Endothelial cell of umbilical vein (primary cell): ENCODE measurements around the gene TMEM95. TPM values are rescaled to one million over a fixed set of nuclear protein-coding genes. Genes with fewer than 3 reads are reported as not detected.

Experiments
- BruUV-seq: library from RNA; stranded (reverse); fragments of 400-500 nt; replicated peaks from 2 replicates; lab custom pipeline; 2021; lab: Mats Ljungman, UMichigan
- CTCF ChIA-PET: fragments of 300-600, 350-600 bp; sonication (Branson Sonifier 250); formaldehyde crosslinking; loops from one replicate; lab custom pipeline; 2021; ENCODE audit warnings: antibody characterized with exemption, inconsistent platforms; lab: Charles Lee
- POLR2A ChIA-PET: fragments of 300-600, 350-600 bp; sonication (Branson Sonifier 250); formaldehyde crosslinking; loops from one replicate; lab custom pipeline; 2021; ENCODE audit warnings: antibody characterized with exemption, inconsistent platforms; lab: Charles Lee
- DNase-seq: peaks from one replicate; pipeline ENCODE4 v3.0.0-alpha.2; 2011; ENCODE audit warnings: low read depth, low spot score
- FAIRE-seq: peaks from 2 replicates; lab custom pipeline; 2011; peaks lifted over from hg19 to GRCh38; lab: Jason Lieb, UNC
- H2AFZ ChIP-seq: 2 replicates; pipeline ENCODE4 v1.6.0; 2012; ENCODE audit warnings: low read depth, low read length, control low read depth, inconsistent platforms
- H3K27ac ChIP-seq: 2 replicates; pipeline ENCODE4 v1.5.1; 2011; ENCODE audit warnings: low read depth, mild to moderate bottlenecking, control low read depth, low read length, moderate library complexity; ENCODE audit not compliant: insufficient read depth
- H3K27me3 ChIP-seq, 2 experiments: 2 replicates each; pipeline versions ENCODE4 v1.6.0 to v1.6.1; 2011; ENCODE audit warnings: low read length in 2 of 2, mixed read lengths in 1 of 2; ENCODE audit not compliant: control insufficient read depth in 2 of 2, insufficient read depth in 2 of 2
- H3K36me3 ChIP-seq, 2 experiments: 2 replicates in 1 of 2; 3 replicates in 1 of 2; pipeline ENCODE4 v1.5.1; 2011; ENCODE audit warnings: low read length in 2 of 2, mild to moderate bottlenecking in 1 of 2, moderate library complexity in 1 of 2; ENCODE audit not compliant: control insufficient read depth in 2 of 2, insufficient read depth in 2 of 2; ENCODE audit errors: extremely low read depth in 1 of 2
- H3K4me1 ChIP-seq: 3 replicates; pipeline ENCODE4 v1.5.1; 2011; ENCODE audit warnings: mild to moderate bottlenecking, low read length; ENCODE audit not compliant: control insufficient read depth, insufficient read depth; ENCODE audit errors: extremely low read depth
- H3K4me2 ChIP-seq: 2 replicates; pipeline ENCODE4 v1.6.1; 2011; ENCODE audit warnings: low read length, control low read depth, mixed read lengths; ENCODE audit not compliant: insufficient read depth
- H3K4me3 ChIP-seq, 3 experiments: fragments of 200-600 bp in 1 of 3; sonication (generic), shearing (Covaris generic) in 1 of 3; replicated peaks in 1 of 3; 2 replicates each; pipeline ENCODE4 v1.5.1; 2011 to 2016; ENCODE audit warnings: control low read depth in 3 of 3, low read length in 3 of 3, mild to moderate bottlenecking in 2 of 3, inconsistent platforms in 1 of 3, low read depth in 1 of 3, moderate library complexity in 1 of 3; ENCODE audit not compliant: insufficient read depth in 1 of 3
- H3K79me2 ChIP-seq: 2 replicates; pipeline ENCODE4 v1.6.0; 2012; ENCODE audit warnings: low read length, inconsistent platforms; ENCODE audit not compliant: control insufficient read depth, insufficient read depth
- H3K9ac ChIP-seq: replicated peaks from 2 replicates; pipeline ENCODE3; 2011; ENCODE audit warnings: low read length, control low read depth; ENCODE audit not compliant: insufficient read depth; ENCODE audit errors: extremely low read depth
- H3K9me1 ChIP-seq: replicated peaks from 3 replicates; pipeline ENCODE4 v1.6.0; 2011; ENCODE audit warnings: mild to moderate bottlenecking, low read length; ENCODE audit not compliant: control insufficient read depth, insufficient read depth; ENCODE audit errors: extremely low read depth
- H3K9me3 ChIP-seq: replicated peaks from 2 replicates; pipeline ENCODE4 v1.5.1; 2012; ENCODE audit warnings: low read length, inconsistent platforms; ENCODE audit not compliant: control insufficient read depth, insufficient read depth
- H4K20me1 ChIP-seq: replicated peaks from 2 replicates; pipeline ENCODE3; 2011; ENCODE audit warnings: mild to moderate bottlenecking, low read length; ENCODE audit not compliant: control insufficient read depth, insufficient read depth; ENCODE audit errors: extremely low read depth
- CTCF ChIP-seq, 2 donors: IDR thresholded peaks; 1 replicate in 1 of 2; 2 replicates in 1 of 2; pipeline ENCODE4 v1.5.1; 2011; ENCODE audit warnings: low read length in 2 of 2, mild to moderate bottlenecking in 2 of 2, moderate library complexity in 2 of 2, control low read depth in 1 of 2, inconsistent platforms in 1 of 2, low read depth in 1 of 2; ENCODE audit not compliant: insufficient read depth in 1 of 2; ENCODE audit errors: extremely low read depth in 1 of 2
- EZH2 ChIP-seq: IDR thresholded peaks from 2 replicates; pipeline ENCODE4 v1.6.1; 2012; ENCODE audit warnings: borderline replicate concordance, low read depth, mild to moderate bottlenecking, moderate library complexity, low read length, inconsistent platforms; ENCODE audit not compliant: severe bottlenecking
- FOS ChIP-seq: IDR thresholded peaks from 2 replicates; pipeline ENCODE4 v1.6.1; 2011; ENCODE audit warnings: mild to moderate bottlenecking, low read length, moderate library complexity, borderline replicate concordance; ENCODE audit not compliant: insufficient read depth
- GATA2 ChIP-seq: IDR thresholded peaks from 2 replicates; pipeline ENCODE4 v1.7.0; 2011; ENCODE audit warnings: low read depth, mild to moderate bottlenecking, moderate library complexity, mixed read lengths, low read length; ENCODE audit not compliant: insufficient read length, insufficient read depth
- JUN ChIP-seq: IDR thresholded peaks from 2 replicates; pipeline ENCODE4 v1.6.1; 2011; ENCODE audit warnings: borderline replicate concordance, low read depth; ENCODE audit not compliant: insufficient read length, insufficient read depth
- MAX ChIP-seq: IDR thresholded peaks from 2 replicates; pipeline ENCODE4 v1.6.1; 2011; ENCODE audit not compliant: insufficient read depth, insufficient read length
- MYC ChIP-seq: IDR thresholded peaks from one replicate; pipeline ENCODE4 v1.6.1; 2011; ENCODE audit warnings: mild to moderate bottlenecking, low read depth, low read length
- POLR2A ChIP-seq: IDR thresholded peaks from 2 replicates; pipeline ENCODE4 v1.6.1; 2012; ENCODE audit warnings: low read depth, mild to moderate bottlenecking, control low read depth, low read length
- POLR2AphosphoS5 ChIP-seq: IDR thresholded peaks from 2 replicates; pipeline ENCODE4 v1.6.1; 2012; ENCODE audit warnings: low read depth, mild to moderate bottlenecking, control low read depth, low read length, moderate library complexity; ENCODE audit not compliant: insufficient read depth
- dilution Hi-C: fragments of 300-500 bp; cut with MboI; formaldehyde crosslinking; loops from one replicate; pipeline ENCODE4 v1.15.0; 2019; ENCODE audit warnings: low sequenced_read_pairs; ENCODE audit not compliant: extremely low pct_ligation_motif_present
- intact Hi-C: fragments of 100-400 bp; cut with micrococcal nuclease; formaldehyde crosslinking; loops from one replicate; pipeline ENCODE4 v1.10.0; 2022
- polyA plus RNA-seq, 4 experiments: library from polyadenylated mRNA; depleted of rRNA in 3 of 4; stranded (reverse) in 3 of 4; unstranded in 1 of 4; fragments of >200 nt; gene quantifications; 2 replicates each; pipeline versions ENCODE4 v1.2.1 to v1.2.3, GENCODE V29; 2011 to 2012; ENCODE audit warnings: missing spikeins in 1 of 4
- total RNA-seq: library from RNA; stranded (reverse); gene quantifications from 2 replicates; pipeline ENCODE4 v1.2.3, GENCODE V29; 2021

Gene TMEM95
- total and polyA plus RNA-seq, 2 donors (not counting 3 experiments of a cell fraction or from before 2014, with no cell fraction given): not detected

GRCh38 chr17:7348478-7349242, 6.3 kb upstream of the TMEM95 start:
- Histone ChIP-seq H3K9ac (no peak overlapping the region), H3K27ac (no peak overlapping the region), H3K4me2 (no peak overlapping the region), H3K36me3 (no peaks in the 10 kb centered on the region), H3K9me1 (no peaks in the 10 kb centered on the region), H2AFZ (no peak overlapping the region), H4K20me1 (no peaks in the 10 kb centered on the region), H3K27me3 (no peaks in the 10 kb centered on the region), H3K9me3 (no peaks in the 10 kb centered on the region), H3K79me2 (no peaks in the 10 kb centered on the region), H3K4me3 (no peak overlapping the region), H3K4me1 (peaks cover 17% of the 10 kb centered on the region)
- POLR2A ChIA-PET: no interaction called here
- dilution Hi-C loops: no loop called here
- intact Hi-C loops: no loop called here
- DNase-seq: no peak
- BruUV-seq: no TSS peak
- CTCF ChIA-PET: interaction anchor here (0.6 to 1.4 kb wide), 5 partner anchors 12 to 55 kb away, joined by 3 to 6 read pairs (median 3); partner anchors contain the start of genes ACAP1 and TMEM256
- FAIRE-seq: no peak
- TF ChIP-seq CTCF (IDR thresholded peaks at IDR 0.05; ENCODE audit: extremely low read depth in 1 of 2, insufficient read depth in 1 of 2, low read depth in 1 of 2, low read length in 2 of 2) (no peak), EZH2 (no peak), MAX (no peak), POLR2A (no peak), JUN (no peak), POLR2AphosphoS5 (no peak), MYC (no peak), FOS (no peak), GATA2 (no peak)
